GM12891 (cell line): ENCODE measurements around the gene TGFBR3.

ENCODE experiments used
- DNase-seq: peaks from one replicate; pipeline ENCODE4 v3.0.0; 2011; ENCODE audit warnings: low spot score; ENCODE audit not compliant: insufficient read length
- FAIRE-seq: peaks from 2 replicates; lab custom pipeline; 2011; peaks lifted over from hg19 to GRCh38; lab: Jason Lieb, UNC
- PAX5 ChIP-seq: IDR thresholded peaks from 2 replicates; pipeline ENCODE4 v1.6.1; 2011; ENCODE audit warnings: low read length, moderate library complexity, mild to moderate bottlenecking; ENCODE audit not compliant: insufficient read depth, severe bottlenecking
- POLR2A ChIP-seq: IDR thresholded peaks from 2 replicates; pipeline ENCODE4 v1.6.1; 2011; ENCODE audit warnings: low read depth, low read length, control low read depth
- POLR2AphosphoS5 ChIP-seq: IDR thresholded peaks from 2 replicates; pipeline ENCODE4 v1.6.1; 2011; ENCODE audit warnings: low read depth, low read length, control low read depth
- POU2F2 ChIP-seq: IDR thresholded peaks from 2 replicates; pipeline ENCODE4 v1.6.1; 2011; ENCODE audit warnings: low read depth, mild to moderate bottlenecking, control low read depth, low read length, moderate library complexity
- SPI1 ChIP-seq: IDR thresholded peaks from 2 replicates; pipeline ENCODE4 v1.6.1; 2011; ENCODE audit warnings: low read depth, low read length, control low read depth
- TAF1 ChIP-seq: IDR thresholded peaks from 2 replicates; pipeline ENCODE4 v1.6.1; 2011; ENCODE audit warnings: low read depth, low read length, control low read depth

TGFBR3 gene

DNA sequence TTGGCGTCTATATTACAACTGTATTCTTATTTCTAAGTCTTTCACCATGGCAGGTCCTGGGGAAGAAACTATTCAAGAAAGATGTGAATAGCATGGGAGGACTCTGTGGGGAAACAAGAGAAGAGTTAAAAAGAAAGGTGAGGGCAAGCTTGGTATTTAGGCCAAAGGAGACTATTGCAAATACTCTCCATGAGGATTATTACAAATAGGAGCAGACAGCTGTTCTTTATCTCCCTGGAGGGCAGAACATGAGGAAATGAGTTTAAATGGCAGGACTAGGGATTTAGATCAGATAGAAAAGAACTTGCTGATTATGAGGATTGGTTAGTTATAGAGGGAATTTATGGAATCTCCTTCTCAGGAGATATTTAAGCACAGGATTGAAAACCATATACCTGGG is 198.5 kb downstream of the TGFBR3 start:
- TF ChIP-seq SPI1 (no peak), PAX5 (no peak), TAF1 (no peak), POU2F2 (no peak), POLR2AphosphoS5 (no peak), POLR2A (no peak)
- FAIRE-seq: no peak
- DNase-seq: no peak

DNA sequence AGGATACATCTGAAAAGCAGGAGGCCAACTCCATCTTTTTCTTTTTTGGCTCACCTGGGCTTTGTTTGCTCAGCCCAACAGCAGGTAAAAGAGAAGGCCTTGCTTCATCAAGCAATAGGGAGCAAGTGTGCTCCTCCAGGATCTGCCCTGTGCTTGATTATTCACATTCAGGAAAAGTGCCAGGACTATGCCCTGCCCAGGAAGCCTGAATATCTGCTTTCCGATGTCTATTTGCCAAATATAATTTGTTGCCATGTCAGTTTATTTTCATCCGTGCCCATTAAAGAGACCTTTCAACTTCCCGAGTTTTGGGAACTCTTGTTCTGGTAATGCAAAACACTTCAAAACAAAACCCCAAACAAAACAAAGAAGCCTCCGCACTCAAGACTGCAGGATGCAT is 200.0 kb downstream of the TGFBR3 start:
- no peak for TF ChIP-seq PAX5
- no peak for TF ChIP-seq POLR2A
- TF ChIP-seq POLR2AphosphoS5: no peak
- no peak for TF ChIP-seq TAF1
- TF ChIP-seq POU2F2: no peak
- no peak for TF ChIP-seq SPI1
- no peak for DNase-seq
- no peak for FAIRE-seq

DNA sequence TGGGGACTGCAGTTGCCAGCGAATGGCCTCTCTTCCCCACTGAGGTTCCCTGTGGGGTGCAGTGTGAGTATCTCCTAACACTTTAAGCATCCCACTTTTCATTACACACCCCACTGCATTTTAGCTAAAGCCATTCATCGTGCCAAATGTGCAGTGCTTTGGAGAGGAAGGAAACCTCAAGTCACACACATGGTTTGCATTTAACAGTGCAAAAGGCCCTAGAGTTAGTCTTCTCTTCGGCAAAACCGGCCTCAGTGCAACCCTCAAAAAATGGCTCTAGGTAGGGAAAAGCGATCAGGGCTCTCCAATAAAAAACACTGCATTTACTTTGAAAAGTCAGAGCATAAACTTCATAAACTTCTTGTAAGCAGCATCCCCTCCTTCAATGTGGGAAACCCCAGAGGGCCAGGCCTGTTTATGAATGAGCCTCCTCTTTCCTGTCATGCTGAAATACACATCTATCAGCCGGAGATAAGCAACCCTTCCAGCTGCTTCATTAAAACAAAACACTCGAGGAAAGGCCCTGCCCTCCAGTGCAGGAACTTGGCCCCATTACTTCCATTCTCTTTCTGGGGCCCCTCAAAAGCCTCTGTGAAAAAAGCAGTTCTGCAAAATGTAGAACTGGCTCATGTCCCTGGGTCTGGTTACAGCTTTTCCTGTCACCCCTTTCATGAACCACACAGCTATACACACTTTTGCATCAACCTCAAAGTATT is 201.3 kb downstream of the TGFBR3 start:
- FAIRE-seq (peak; percentile 73), DNase-seq (no peak)
- TF ChIP-seq POLR2AphosphoS5 (no peak), PAX5 (no peak), SPI1 (no peak), POLR2A (no peak), TAF1 (no peak), POU2F2 (no peak)

DNA sequence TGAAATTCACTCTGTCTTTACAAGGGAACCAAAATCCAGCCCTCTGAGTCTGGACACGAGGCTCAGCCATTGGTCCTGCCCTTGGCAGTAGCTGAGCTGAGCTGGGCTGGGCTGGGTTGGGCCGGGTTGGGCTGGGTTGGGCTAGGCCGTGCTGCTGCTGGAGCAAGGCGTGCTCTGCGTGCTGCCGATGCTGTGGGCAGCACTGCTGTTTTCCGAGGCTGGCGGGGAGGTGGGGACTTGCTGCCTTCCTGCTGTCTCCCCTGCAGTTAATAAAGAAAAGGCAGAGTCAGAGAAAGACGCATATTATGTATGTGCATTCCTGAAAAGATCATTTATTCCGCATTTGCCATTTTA is 202.4 kb downstream of the TGFBR3 start:
- no peak for DNase-seq
- TF ChIP-seq POU2F2: no peak
- no peak for TF ChIP-seq TAF1
- no peak for TF ChIP-seq POLR2AphosphoS5
- TF ChIP-seq PAX5: no peak
- TF ChIP-seq POLR2A: no peak
- no peak for TF ChIP-seq SPI1
- no peak for FAIRE-seq

DNA sequence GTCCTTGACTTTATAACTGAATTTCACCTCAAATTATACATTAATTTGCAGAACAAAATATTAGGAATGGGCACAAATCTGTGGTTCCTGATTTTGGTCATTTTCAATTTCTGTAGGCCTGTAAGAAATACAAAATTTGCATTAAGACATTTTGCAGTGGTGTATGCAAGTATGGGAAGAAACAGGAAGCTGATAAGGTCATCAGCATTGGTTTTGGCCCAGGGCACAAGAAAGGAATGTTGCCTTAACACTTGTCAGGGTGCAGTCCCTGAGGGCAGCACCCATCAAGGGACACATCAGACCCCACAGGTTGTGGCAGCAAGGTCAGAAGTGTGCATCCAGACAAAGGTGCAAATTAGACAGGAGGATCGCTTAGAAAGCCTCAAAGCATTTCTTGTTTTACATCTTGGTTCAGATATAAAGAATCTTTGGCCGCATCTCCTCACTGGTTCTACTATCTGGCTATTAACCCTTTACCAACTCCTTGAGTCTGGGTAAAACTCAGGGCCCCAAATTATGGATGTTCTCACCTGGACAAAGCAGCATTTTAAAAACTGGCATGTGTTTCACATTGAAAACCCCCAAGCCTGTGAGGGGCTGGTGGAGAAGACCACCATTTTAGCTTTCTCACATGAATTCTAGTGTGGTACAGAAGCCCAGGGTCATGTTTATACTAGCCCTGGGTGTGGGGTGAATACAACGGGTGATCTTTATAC is 202.9 kb downstream of the TGFBR3 start:
- no peak for TF ChIP-seq POU2F2
- no peak for TF ChIP-seq POLR2AphosphoS5
- no peak for TF ChIP-seq PAX5
- TF ChIP-seq POLR2A: no peak
- no peak for TF ChIP-seq SPI1
- TF ChIP-seq TAF1: no peak
- no peak for DNase-seq

DNA sequence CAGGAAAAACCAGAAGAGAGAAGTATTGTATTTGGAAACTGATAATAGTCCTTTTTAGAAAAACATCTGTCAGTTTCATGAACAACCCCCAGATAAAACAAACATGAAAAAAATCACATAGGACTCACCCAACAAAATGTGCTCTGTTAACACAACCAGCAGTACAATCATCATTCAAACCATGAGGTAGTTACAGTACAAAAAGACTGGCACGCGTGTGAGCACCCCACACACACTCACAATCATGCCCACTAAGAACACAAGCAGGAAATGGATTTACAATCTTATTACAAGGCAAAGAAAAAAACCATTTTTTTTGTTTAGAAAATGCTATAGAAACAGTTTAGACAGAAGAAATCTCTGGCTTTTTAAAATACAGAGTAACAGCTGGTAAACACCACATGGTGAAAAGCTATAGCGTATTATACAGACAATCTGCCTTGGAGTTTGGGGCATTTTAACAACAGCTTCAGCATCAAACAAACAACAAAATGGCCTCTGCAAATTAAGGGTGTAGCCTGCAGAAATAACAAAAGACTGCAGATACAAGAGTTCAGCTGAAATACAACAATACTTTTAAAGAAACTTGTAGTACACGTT is 205.3 kb downstream of the TGFBR3 start:
- no peak for TF ChIP-seq PAX5
- TF ChIP-seq SPI1: no peak
- no peak for TF ChIP-seq POLR2AphosphoS5
- TF ChIP-seq TAF1: no peak
- no peak for TF ChIP-seq POLR2A
- TF ChIP-seq POU2F2: no peak
- FAIRE-seq (no peak), DNase-seq (no peak)

More for the DNA sequence above, 202.9 kb downstream of the TGFBR3 start:
- no peak for FAIRE-seq

DNA sequence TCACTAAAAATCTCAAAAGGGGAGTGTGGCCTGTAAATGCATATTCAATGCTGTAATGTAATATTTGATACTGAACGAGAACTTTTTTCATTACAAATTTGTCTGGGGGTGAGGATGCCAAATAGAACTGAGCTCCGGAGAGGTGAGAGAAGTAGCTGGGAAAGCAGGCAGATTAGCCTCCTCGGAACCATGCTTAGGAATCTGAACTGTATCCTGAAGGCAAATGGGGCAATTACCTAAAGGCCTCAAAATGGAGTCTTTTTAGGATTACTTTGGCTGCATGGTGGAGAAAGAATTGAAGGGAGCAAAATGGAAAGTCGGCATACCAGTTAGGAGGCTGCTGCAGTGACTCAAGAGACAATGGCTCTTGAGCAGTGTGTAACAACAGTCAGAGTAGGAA is 206.5 kb downstream of the TGFBR3 start:
- TF ChIP-seq TAF1 (no peak), PAX5 (no peak), POLR2AphosphoS5 (no peak), POU2F2 (no peak), SPI1 (no peak), POLR2A (no peak)
- FAIRE-seq: no peak
- DNase-seq: no peak

DNA sequence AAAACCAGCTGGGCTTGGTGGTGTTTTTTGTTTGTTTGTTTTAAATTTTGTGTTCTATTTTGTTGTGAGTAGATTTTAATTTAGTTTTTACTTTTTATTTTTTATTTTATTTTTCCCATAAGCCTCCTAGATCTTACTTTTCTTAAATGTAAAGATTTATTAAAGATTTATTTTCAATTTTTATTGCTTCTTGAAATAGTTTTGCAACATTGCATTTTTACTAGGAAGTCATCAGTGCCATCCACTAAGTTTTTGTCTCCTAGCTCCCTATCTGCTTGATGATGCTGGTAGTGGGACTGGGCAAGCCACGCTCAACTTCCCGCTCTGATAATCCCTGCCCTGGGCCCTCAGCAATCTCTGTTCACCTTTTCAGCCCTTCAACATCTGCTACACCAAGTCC is 209.9 kb downstream of the TGFBR3 start:
- DNase-seq: no peak
- FAIRE-seq: no peak
- TF ChIP-seq POLR2AphosphoS5: no peak
- TF ChIP-seq PAX5: no peak
- TF ChIP-seq POU2F2: no peak
- TF ChIP-seq POLR2A: no peak
- TF ChIP-seq TAF1: no peak
- no peak for TF ChIP-seq SPI1

DNA sequence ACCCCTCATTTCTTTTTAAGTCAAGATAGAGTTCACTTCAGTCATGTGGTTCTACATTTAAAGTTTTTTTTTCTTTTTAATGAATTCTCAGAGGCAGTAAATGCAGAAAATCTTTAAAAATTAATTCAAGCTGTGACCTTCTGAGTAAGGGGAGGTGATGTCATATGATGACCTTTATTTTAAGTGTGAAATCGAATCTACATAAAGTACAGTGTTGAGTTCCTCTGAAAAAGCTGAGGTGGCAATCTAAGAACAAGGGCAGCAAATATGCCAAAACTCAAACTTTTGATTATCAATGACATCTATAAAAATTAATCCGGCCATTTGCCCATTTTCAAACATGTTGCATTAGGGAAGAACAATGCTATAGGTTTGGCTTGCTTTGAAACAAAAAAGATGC is 211.8 kb downstream of the TGFBR3 start:
- no peak for FAIRE-seq
- DNase-seq: no peak
- TF ChIP-seq POU2F2: no peak
- no peak for TF ChIP-seq PAX5
- no peak for TF ChIP-seq TAF1
- TF ChIP-seq POLR2A: no peak
- no peak for TF ChIP-seq POLR2AphosphoS5
- TF ChIP-seq SPI1: no peak
